ENCODE measurements around the gene KCNJ3.

DNA sequence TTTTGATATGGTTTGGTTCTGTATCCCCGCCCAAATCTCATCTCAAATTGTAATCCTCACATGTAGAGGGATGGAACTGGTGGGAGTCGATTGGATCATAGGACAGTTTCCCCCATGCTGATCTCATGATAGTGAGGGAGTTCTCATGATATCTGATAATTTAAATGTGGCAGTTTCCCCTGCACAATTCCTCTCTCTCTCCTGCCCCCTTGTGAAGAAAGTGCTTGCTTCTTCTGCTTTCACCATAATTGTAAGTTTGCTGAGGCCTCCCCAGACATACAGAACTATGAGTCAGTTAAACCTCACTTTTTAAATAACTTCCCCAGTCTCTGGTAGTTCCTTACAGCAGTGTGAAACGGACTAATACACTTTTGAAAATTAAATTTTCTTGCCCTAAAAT, 12.3 kb upstream of the KCNJ3 start:
- TF ChIP-seq, protein P1, sequence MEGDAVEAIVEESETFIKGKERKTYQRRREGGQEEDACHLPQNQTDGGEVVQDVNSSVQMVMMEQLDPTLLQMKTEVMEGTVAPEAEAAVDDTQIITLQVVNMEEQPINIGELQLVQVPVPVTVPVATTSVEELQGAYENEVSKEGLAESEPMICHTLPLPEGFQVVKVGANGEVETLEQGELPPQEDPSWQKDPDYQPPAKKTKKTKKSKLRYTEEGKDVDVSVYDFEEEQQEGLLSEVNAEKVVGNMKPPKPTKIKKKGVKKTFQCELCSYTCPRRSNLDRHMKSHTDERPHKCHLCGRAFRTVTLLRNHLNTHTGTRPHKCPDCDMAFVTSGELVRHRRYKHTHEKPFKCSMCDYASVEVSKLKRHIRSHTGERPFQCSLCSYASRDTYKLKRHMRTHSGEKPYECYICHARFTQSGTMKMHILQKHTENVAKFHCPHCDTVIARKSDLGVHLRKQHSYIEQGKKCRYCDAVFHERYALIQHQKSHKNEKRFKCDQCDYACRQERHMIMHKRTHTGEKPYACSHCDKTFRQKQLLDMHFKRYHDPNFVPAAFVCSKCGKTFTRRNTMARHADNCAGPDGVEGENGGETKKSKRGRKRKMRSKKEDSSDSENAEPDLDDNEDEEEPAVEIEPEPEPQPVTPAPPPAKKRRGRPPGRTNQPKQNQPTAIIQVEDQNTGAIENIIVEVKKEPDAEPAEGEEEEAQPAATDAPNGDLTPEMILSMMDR (IDR thresholded peaks at IDR 0.05), result no peak
- TF ChIP-seq POLR2A (IDR thresholded peaks at IDR 0.05) (no peak), EP300 (IDR thresholded peaks at IDR 0.05) (no peak)

Measured in tibial nerve (tissue), 4 donors.